GM12878 (cell line): ENCODE results near the gene VPS45.

Experiments used
- EP300 ChIP-seq, 2 experiments: fragments of 150-350 bp in 1 of 2; IDR thresholded peaks; 2 replicates each; pipeline ENCODE4 v1.6.1; 2011 to 2012; ENCODE audit warnings: low read depth in 2 of 2, low read length in 2 of 2, borderline replicate concordance in 1 of 2, improper control_type of control experiment in 1 of 2, inconsistent platforms in 1 of 2; ENCODE audit not compliant: control insufficient read depth in 1 of 2
- TF ChIP-seq, protein P1 (sequence below): IDR thresholded peaks from 2 replicates; pipeline ENCODE4 v1.6.1; 2011; ENCODE audit warnings: low read depth, mild to moderate bottlenecking, low read length, moderate library complexity, borderline replicate concordance; ENCODE audit errors: extremely low read depth

DNA sequence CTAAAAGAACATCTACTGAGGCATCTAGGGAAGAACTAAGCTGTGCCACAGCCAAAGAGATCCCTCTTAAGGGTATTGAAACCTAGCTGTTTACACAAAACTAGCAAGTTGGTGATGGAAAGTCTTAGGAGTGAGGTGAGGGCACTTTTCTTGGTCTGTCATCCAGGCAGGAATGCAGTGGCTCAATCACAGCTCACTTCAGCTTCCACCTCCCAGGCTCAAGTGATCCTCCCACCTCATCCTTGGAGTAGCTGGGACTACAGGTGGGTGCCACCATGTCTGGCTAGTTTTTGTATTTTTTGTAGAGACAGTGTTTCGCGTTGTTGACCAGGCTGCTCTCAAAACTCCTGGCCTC is 84.6 kb downstream of the VPS45 start:
- no peak for TF ChIP-seq EP300 (IDR thresholded peaks at IDR 0.05; ENCODE audit: borderline replicate concordance in 1 of 2, control insufficient read depth in 1 of 2, low read depth in 2 of 2, low read length in 2 of 2)
- TF ChIP-seq, protein P1, sequence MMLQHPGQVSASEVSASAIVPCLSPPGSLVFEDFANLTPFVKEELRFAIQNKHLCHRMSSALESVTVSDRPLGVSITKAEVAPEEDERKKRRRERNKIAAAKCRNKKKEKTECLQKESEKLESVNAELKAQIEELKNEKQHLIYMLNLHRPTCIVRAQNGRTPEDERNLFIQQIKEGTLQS = no peak
